Measurements from ENCODE around the gene CCDC192.

DNA sequence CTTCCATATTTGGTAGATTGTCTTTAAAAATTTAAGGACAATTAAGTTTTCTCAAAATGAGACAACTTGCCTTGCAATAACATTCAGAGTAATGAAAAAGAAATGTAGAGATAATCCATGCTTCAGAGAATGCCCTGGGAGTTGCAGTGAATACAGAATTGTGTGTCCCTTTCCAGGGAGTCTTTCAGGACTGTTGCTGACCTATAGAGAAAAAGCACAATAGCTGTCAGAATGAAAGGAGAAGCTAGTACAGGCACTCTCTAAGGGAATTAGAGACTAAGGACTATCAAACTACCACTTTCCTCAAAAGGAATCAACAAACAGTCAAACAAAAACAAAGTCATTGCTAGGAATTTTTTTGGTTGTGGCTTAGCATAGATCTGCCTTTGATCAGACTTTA, 93.0 kb downstream of the CCDC192 start:
- TF ChIP-seq, protein P1, sequence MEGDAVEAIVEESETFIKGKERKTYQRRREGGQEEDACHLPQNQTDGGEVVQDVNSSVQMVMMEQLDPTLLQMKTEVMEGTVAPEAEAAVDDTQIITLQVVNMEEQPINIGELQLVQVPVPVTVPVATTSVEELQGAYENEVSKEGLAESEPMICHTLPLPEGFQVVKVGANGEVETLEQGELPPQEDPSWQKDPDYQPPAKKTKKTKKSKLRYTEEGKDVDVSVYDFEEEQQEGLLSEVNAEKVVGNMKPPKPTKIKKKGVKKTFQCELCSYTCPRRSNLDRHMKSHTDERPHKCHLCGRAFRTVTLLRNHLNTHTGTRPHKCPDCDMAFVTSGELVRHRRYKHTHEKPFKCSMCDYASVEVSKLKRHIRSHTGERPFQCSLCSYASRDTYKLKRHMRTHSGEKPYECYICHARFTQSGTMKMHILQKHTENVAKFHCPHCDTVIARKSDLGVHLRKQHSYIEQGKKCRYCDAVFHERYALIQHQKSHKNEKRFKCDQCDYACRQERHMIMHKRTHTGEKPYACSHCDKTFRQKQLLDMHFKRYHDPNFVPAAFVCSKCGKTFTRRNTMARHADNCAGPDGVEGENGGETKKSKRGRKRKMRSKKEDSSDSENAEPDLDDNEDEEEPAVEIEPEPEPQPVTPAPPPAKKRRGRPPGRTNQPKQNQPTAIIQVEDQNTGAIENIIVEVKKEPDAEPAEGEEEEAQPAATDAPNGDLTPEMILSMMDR (IDR thresholded peaks at IDR 0.05) = no peak
- TF ChIP-seq POLR2A (IDR thresholded peaks at IDR 0.05) (no peak), EP300 (IDR thresholded peaks at IDR 0.05) (no peak), POLR2AphosphoS5 (IDR thresholded peaks at IDR 0.05) (no peak)

Measured in suprapubic skin (tissue), 4 donors.